Skeletal muscle cell (primary cell): ENCODE data around the gene MED4.
"Not testable (repeated sequence)": the region's sequence is repeated elsewhere in the genome, so short reads cannot be mapped to it uniquely, and the experiment has no call there.

Experiments
- DNase-seq: peaks from one replicate; pipeline ENCODE4 v3.0.0-alpha.2; 2010; ENCODE audit warnings: low read depth
- H3K4me3 ChIP-seq: 2 replicates; pipeline ENCODE4 v1.5.1; 2011; ENCODE audit warnings: low read depth, mild to moderate bottlenecking, control low read depth, low read length, moderate library complexity

Gene MED4

DNA sequence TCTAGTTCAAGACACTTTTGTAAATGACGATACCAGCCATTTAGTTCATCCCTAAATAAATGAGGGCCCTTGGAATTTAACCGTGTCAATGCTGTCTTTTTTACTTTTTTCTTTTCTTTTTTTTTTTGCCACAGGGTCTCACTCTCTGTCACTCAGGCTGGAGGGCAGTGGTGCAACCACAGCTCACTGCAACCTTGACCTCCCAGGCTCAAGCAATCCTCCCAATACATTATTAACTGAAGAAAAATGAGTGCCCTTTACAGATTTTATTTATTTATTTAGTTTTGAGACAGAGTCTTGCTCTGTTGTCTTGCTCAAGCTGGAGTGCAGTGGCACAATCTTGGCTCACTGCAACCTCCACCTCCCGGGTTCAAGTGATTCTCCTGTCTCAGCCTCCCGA lies 2.9 kb upstream of the MED4 start:
- H3K4me3 ChIP-seq, result no peak overlapping the region
- DNase-seq, result no peak

DNA sequence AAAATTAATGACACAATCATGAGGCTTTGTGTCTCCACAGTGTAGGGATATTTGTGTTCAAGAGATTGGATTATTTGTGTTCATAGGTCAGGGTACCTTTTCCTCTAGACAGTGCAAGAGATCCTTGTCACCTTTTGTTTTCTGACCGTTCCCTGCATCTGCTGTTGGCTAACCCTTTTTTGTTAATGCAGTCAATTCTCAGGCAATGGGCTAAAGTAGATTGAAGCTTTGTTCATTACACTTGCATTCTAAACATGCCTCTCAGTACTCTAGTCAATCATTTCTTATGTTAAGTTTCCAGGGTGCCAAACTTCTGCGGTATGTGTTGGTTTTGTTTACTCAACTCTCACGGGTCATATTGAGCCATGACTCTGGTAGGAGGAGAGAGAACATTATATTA lies 1.8 kb upstream of the MED4 start:
- DNase-seq, result no peak

DNA sequence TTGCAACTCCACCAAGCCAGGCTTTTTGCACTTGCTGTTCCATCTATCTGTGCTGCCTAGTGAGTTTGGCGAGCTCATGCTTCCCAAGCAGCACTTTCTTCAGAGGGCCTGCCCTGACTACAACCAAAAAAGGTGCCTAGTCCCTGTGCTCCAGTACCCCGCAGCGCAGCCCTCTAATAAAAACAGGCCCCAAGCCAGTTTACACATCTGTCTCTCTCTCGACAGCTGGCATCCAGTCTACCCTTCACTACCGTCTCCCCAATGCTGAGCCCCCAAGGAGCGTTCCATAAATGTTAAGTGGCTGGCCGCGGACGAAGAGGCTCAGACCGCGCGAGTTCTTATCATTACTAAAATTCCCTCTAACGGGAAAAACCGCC lies 512 bp downstream of the MED4 start:
- DNase-seq, result no peak
- peak overlapping the region; percentile 95 for H3K4me3 ChIP-seq

More for the DNA sequence above, 1.8 kb upstream of the MED4 start:
- H3K4me3 ChIP-seq, result no peak overlapping the region

DNA sequence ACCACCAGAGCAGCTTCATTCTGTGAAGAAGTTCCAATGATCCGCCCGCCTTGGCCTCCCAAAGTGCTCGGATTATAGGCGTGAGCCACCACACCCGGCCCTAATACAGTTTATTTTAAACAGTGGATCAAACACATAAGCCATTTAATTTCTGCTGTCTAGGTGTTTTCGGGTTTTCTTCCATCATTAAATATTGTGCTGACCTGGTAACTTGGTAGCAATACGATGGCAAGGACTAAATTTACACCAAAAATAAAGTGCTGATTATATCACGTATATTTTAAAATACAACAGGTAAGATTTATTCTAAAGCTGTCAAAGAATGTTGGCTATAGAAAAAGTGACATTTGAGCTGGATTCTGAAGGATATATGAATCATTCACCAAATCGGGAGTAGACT lies 1.3 kb downstream of the MED4 start:
- peak overlapping the region; percentile 95 for H3K4me3 ChIP-seq
- DNase-seq, result no peak

DNA sequence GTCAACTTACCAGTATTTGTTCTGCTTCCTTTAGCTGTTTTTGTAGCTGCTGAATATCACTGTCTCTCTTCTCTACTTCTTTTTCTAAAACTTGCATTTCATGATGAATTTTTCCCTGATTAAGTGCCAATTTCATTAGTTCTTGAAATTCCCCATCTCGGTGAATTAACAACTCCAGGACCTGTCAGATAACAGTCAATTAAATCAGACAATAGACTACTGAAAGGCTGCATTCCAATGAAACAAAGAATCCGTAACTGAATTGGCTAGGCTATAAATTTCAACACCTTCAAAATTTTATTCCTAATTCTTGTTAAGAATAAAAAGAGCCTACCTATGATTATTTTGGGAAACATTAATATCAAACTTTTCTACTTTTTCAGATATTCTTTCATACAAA lies 8.6 kb downstream of the MED4 start:
- no peak overlapping the region for H3K4me3 ChIP-seq
- no peak for DNase-seq

DNA sequence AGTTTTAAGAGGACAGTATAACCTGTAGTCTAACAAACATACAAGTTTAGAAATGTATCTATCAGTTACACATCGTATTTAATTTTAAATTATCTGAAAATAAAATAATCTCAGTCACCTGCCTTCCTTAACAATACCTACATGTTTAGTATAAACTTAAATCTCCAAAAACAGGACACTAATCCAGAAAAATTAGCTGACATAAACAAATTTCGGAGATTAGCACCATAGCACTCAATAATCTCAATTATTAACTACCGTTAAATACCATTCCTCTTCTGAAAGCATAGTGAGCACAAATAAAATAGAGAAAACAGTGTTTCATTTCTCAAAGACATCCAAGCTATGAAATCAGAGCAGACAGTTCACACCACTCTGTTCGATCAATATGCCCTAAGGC lies 13.2 kb downstream of the MED4 start:
- no peak overlapping the region for H3K4me3 ChIP-seq
- no peak for DNase-seq

DNA sequence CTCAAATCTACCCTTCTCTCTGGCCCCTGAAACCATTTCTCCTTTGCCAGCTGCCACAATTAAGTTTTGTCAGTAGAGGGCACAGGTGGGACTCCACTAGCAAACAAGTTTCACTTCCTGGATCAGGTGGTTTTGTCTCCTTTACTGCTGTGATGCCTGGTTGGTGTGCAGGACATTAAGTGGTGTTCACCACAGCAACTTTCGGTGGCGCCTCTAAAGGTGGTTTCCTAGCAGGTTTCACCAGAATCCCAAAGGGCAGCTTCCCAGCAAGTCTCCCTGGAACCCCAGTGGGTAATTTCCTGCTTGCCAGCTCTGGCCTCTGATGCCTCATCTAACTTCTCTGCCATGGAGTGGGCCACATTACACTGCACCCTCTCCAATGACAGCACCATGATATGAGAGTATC lies 16.6 kb downstream of the MED4 start:
- no peak for DNase-seq

DNA sequence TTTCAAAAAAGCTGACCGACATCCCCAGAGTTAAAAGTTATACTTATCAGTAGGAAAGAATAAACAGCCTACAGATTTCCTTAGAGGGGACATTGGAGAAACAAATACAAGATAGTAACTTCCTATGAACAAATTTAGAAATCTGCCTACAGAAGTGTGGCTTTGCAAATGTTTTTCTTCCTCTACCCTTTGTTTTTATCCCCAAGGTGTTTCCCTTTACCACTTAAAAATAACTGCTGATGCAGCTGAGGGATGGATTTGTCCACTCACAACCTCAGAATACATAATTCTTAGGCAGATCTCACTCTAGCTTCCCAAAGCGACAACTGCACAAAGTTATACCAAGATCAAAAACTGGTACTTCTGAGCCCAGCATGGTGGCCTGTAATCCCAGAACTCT lies 20.9 kb downstream of the MED4 start:
- no peak for DNase-seq
- no peak overlapping the region for H3K4me3 ChIP-seq

More for the DNA sequence above, 16.6 kb downstream of the MED4 start:
- H3K4me3 ChIP-seq, result no peak overlapping the region

DNA sequence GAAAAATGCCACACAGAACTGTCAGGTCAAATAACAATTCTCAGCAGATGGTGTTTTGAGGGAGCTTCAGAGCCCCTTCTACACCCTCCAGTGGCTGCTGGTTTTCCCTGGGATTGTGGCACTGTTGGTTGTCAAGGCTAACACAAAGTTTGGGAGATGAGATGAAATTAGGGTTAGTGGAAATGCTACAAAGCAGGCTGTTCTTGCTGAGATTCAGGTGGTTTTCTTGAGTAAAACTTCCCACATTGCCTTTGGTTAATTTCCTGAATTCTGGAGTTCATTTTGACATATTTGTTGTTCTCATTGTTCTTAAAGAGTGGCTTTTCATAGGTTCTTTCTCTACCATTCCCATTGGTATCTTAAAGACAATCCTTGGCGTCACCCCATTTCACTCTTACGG lies 22.1 kb downstream of the MED4 start:
- no peak overlapping the region for H3K4me3 ChIP-seq
- no peak for DNase-seq

DNA sequence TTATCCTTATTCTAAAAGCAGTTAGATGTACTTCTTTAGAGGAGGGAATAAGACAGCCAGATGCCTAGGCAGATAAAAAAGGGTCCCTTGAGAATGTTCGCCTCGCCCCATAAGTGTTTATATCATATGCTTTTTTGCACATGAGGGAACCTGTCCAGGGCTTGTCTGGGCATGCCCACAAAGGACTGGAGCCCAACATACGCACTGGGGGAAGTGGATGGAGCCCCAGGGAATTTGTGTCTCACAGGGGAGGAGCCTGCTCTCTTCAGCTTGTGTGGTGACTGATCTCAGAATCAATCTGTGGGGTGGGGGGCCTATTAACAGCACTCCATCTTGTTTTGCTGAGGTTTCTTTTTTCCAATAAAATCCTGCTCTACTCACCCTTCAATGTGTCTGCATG lies 22.6 kb downstream of the MED4 start:
- DNase-seq, result no peak
- no peak overlapping the region for H3K4me3 ChIP-seq

DNA sequence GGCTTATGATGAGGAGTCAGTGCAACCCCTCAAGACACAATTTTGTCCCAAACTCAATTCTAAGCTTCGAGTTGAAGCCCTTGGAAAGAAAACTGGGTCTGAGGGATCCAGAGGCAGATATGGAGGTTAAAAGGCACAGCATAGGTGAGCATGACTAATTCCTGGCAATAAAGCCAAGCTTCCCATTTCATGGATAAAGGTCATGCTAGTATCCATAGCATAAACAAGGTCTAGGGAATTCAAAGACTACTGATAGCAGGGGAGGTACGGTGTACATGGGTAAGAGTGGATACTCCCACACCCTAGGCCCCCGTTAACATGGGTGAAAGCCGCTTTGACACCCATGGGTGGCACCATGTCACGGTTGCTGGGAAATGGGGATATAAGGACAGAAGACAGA lies 24.0 kb downstream of the MED4 start:
- H3K4me3 ChIP-seq, result no peak overlapping the region
- DNase-seq, result no peak

DNA sequence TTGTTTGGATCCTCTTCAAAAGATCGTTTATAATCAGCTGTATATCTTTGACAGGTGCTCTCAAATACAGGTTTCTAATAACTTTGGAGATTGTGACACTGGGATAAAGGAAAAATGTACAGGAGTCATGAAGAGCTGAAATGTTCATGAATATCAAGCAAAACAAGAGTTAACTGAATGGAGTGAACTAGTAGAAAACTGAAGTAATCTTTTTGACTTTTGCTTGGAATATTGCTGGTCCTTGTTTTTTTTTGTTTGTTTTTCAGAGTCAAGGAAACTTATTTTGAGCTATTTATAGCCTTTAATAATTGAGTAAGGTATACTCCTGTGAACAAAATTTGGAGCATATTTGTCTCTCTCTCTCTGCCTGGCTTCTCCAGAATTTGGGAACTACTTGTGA lies 25.3 kb downstream of the MED4 start:
- DNase-seq, result no peak
- no peak overlapping the region for H3K4me3 ChIP-seq

DNA sequence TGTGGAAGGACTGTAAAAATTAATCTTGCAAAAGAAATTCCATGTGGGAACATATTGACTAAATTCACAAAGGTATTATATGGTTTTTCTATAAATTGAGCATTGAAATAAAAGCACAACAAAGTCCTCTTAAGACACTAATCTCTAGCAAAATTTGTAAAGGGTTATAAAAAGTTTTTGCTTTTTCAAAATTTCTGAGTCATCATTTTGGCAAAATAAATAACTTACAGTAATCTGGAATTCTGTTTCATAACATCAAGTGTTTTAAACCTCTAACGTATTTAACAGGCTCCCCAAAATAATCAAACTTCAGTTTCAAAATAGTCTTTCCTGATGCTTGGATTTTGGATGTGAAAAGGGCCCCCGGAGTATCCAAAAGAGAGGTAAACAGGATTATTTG lies 26.0 kb downstream of the MED4 start:
- DNase-seq, result no peak
- no peak overlapping the region for H3K4me3 ChIP-seq

DNA sequence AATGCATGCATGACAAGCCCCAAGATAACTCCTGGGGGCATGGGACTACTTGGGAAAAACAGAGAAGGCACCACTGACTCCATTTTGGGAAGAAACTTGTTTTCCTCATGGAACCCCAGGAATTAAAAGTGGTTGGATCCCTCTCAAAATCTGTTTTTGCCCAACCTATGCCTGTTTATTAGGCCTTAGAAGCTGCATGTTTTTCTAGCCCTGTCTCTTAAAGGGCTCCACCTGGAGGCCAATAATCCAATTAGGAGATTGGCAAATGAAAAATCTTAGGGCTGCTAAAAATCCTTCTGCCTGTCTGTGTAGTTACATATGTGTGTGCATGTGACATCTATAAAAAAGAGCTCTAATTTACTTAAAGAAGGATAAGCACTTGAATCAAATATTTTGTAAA lies 26.9 kb downstream of the MED4 start:
- no peak overlapping the region for H3K4me3 ChIP-seq
- no peak for DNase-seq

DNA sequence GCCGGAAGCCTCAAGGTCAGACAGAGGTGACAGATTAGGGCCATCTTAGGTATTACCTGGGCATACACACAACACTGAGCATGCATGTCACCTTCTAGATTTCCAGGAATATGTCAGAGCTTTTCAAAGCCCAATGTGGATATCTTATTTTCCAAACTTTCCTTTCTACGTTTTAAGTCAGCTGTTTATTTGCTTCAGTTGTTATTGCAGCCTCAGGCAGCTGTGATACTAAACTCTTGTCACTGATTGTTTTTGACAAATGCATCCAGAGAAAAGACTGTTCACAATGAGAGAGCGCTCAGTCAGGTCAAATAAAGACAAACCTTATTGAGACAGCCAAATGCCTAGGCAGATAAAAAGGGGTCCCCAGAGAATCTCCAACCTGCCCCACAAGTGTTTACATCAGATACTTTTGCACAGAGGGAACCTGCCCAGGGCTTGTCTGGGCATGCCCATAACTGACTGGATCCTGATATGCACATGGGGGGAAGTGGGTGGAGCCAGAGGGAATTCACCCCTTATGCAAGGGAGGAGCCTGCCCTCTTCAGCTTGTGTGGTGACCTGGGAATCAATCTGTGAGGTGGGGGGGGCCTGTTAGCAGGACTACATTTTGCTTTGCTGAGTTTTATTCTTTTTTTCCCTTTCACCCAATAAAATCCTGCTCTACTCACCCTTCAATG lies 28.5 kb downstream of the MED4 start:
- no peak overlapping the region for H3K4me3 ChIP-seq
- no peak for DNase-seq

DNA sequence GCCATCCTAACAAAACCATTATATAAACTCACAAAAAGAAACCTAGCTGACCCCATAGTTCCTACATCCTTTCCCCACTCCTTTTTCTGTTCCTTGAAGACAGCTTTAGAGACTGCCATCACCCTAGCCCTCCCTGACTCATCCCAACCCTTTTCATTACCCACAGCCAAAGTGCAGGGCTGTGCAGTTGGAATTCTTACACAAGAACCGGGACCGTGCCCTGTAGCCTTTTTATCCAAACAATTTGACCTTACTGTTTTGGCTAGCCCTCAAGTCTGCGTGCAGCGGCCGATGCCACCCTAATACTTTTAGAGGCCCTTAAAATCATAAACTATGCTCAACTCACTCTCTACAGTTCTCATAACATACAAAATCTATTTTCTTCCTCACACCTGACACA lies 35.0 kb downstream of the MED4 start:
- H3K4me3 ChIP-seq, DNase-seq: not testable (repeated sequence)

DNA sequence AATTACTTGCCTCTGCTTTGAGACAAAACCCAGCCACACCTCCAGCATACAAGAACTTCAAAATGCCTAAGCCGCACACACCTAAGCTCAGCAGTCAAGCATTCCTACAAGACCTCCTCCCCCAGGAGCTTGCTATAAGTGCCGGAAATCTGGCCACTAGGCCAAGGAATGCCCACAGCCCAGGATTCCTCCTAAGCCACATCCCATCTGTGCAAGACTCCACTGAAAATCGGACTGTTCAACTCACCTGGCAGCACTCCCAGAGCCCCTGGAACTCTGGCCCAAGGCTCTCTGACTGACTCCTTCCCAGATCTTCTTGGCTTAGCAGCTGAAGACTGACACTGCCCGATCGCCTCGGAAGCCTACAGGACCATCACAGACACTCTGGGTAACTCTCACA lies 36.4 kb downstream of the MED4 start:
- not testable (repeated sequence) for DNase-seq, H3K4me3 ChIP-seq

DNA sequence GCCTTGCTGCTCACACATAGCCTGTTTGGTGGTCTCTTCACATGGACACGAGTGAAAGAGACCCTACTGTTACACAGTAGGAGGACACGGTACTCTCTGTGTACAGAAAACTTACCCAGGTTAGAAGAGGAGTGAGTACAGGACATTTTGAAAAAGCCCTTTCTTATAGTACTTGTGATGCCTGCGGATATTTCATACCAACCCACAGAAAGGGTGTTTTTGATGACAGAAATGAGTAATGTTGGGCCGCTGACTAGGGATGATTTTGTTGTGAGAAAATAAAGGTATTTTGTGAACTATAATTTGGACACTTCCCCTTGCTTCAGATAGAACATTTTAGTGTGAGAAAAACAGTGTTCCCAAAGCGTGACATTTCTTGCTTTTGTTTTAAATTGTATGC lies 39.2 kb downstream of the MED4 start:
- H3K4me3 ChIP-seq, result no peak overlapping the region
- no peak for DNase-seq

DNA sequence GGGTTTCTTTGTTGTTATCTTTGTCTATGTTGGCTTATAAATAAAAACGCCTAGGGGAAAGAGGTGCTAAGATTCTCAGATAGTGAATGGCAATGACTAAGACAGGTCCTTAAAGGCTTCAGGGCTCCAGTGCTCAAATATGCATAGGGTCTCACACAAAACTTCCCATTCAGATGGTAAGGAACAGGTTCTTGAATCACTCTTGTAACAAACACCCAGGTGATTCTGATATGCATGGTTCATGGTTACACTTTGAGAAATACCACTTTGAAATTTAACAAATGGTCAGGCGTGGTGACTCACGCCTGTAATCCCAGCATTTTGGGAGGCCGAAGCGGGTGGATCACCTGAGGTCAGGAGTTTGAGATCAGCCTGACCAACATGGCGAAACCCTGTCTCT lies 40.3 kb downstream of the MED4 start:
- no peak overlapping the region for H3K4me3 ChIP-seq
- no peak for DNase-seq

DNA sequence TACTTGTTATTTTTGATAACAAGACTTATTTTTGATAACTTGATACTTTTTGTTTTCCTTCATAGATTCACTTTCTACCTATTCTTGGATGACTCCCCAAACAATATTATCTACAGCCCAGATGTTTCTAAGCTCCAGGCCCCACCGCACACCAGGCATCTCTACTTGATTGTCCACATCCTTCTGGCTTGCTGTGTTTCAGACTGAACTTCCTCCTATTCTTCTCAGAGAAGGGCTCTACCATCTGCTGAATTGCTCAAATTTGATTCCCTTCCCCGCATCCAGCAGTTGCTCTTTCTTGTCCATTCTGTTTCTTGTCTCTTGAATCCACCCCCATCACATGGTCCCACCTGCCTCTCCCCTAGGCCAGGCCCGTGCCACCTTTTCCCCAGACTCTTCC lies 44.4 kb downstream of the MED4 start:
- DNase-seq, result no peak
- H3K4me3 ChIP-seq, result no peak overlapping the region

DNA sequence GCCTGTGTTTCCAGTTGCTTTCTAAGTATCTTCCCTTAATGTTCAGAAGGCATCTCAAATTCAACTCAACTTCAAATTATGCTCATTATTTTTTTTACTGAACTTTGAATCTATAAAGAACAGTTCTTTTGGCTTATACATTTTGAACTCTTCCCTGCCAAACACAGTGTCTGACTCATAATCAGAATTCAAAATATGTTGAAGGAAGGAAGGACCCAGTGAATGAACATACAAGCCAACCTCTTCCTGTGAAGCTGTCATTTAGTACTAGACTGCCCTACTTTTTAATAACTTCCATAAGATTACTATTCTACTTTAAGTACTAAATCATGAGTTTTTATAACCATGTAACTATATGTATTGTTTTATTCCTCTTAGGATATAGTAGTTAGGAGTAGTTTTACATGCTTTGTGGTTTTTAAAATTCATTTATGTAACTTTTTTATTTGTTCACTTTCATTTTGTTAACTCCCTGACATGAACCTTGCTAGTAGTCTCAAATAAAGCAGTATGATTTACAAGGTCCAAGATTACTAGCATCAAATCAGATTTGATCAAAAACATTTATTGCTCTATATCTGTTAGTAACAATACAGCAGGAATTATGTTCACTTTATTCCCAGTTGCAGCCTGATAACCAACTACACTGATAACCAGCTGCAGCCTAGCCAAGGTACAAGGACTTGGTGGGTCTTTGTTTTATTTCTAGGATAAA lies 51.0 kb downstream of the MED4 start:
- H3K4me3 ChIP-seq, result no peak overlapping the region
- DNase-seq, result peak; percentile 17
